K562 (cell line): Measurements from ENCODE around the gene RGS9.

Experiments
- ATF1 ChIP-seq, 2 experiments: fragments of 450-650 bp in 1 of 2; IDR thresholded peaks; 2 replicates each; pipeline ENCODE4 v1.6.1; 2016; ENCODE audit warnings: missing compliant biosample characterization in 1 of 2, missing genetic modification characterization in 1 of 2
- E2F5 ChIP-seq: sonication (generic); formaldehyde crosslinking; IDR thresholded peaks from 2 replicates; pipeline ENCODE4 v1.8.0; 2022; ENCODE audit warnings: mild to moderate bottlenecking, missing genetic modification reagents
- FOXJ3 ChIP-seq: sonication (generic); formaldehyde crosslinking; IDR thresholded peaks from 2 replicates; pipeline ENCODE4 v1.4.0; 2020; ENCODE audit warnings: mild to moderate bottlenecking, missing genetic modification reagents
- TAF9B ChIP-seq: fragments of 450-650 bp; IDR thresholded peaks from 2 replicates; pipeline ENCODE4 v1.6.1; 2018; ENCODE audit warnings: mild to moderate bottlenecking; ENCODE audit not compliant: partially characterized antibody
- TARDBP ChIP-seq: fragments of 450-650 bp; IDR thresholded peaks from 2 replicates; pipeline ENCODE4 v1.6.1; 2016
- ZKSCAN1 ChIP-seq: fragments of 150-350 bp; IDR thresholded peaks from 2 replicates; pipeline ENCODE4 v1.6.1; 2016; ENCODE audit warnings: low read depth, low read length
- ZNF639 ChIP-seq, 2 experiments: fragments of 200-800 bp in 1 of 2; sonication (Bioruptor generic) in 1 of 2; sonication (generic) in 1 of 2; formaldehyde crosslinking in 1 of 2; IDR thresholded peaks in 1 of 2; conservative IDR thresholded peaks in 1 of 2; 2 replicates each; pipeline versions ENCODE4 v1.5.0 to v1.6.1; 2016 to 2020; ENCODE audit warnings: missing compliant biosample characterization in 1 of 2, missing genetic modification characterization in 1 of 2, missing genetic modification reagents in 1 of 2

GRCh38 chr17:65229621-65229995 is 92.4 kb downstream of the RGS9 start:
- TF ChIP-seq TARDBP (no peak), ATF1 (CRISPR knock-in tag; IDR thresholded peaks at IDR 0.05) (no peak), ATF1 (tag; IDR thresholded peaks at IDR 0.05) (no peak), FOXJ3 (CRISPR knock-in tag) (no peak), ZKSCAN1 (no peak), ZNF639 (CRISPR knock-in tag; conservative IDR thresholded peaks at IDR 0.05 in 1 of 2, IDR thresholded peaks at IDR 0.05 in 1 of 2) (no peak), TAF9B (no peak), E2F5 (CRISPR knock-in tag) (no peak)
